ENCODE data around the gene LAIR2.
A peak's percentile ranks its signal among the peaks of the same experiment; 100 is the strongest.

The LAIR2 gene

DNA sequence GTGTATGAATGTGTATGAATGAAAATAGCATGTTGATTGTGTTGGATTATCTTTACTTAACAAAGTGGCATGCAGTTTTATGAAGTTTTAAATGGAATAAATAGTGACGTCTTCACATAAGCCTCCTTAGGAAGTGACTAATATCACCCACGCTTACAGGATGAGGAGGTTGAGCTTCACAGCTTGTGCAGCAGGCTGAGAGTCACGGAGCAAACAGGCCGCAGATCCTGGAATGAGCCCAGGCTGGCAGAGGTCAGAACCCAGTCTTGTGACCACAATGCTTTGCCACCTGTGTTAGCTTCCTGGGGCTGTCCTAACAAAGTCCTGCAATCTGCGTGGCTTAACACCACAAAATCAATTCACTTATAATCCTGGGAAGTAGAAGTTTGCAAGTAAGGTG, 20.8 kb downstream of the LAIR2 start:
- no peak overlapping the region for H3K4me3 ChIP-seq

DNA sequence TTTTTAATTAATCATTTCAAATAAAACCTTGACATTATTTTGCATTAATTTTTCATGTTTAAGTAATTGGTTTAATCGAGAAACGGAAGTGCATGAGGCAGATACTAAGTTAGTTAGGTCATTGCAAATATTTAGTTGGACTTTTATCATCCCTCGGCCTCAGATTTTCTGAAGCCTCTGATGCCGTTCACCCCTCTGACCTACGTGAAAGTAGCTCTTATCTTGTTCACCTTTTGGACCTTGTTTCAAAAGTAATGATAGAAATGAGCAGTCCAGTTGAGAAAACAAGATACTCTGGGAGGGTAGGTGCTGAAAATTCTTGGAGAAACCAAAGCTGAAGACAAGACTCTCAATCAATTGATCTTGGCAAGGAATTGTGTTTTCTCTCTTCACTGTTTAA, 23.0 kb downstream of the LAIR2 start:
- Histone ChIP-seq H3K27ac (no peak overlapping the region), H3K4me3 (no peak overlapping the region)

More for the DNA sequence above, 20.8 kb downstream of the LAIR2 start:
- H3K27ac ChIP-seq, result peak overlapping the region in 1 of 21 experiments; percentile 21

DNA sequence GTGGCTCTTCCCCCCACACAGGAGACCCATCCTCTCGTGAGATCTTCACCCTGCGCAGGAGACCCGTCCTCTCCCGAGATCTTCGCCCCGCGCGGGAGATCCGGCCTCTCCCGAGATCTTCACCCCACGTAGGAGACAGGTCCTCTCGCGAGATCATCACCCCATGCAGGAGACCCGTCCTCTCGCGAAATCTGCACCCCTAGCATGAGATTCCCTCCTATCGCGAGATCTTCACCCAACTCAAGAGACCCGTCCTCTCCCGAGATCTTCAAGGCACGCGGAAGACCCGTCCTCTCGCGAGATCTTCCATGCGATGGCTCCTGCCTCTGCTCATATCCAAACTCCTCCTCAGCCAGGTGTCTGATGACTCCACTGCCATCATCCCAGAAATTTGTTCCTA, 24.3 kb downstream of the LAIR2 start:
- no peak overlapping the region for H3K27ac ChIP-seq
- H3K4me3 ChIP-seq, result no peak overlapping the region

DNA sequence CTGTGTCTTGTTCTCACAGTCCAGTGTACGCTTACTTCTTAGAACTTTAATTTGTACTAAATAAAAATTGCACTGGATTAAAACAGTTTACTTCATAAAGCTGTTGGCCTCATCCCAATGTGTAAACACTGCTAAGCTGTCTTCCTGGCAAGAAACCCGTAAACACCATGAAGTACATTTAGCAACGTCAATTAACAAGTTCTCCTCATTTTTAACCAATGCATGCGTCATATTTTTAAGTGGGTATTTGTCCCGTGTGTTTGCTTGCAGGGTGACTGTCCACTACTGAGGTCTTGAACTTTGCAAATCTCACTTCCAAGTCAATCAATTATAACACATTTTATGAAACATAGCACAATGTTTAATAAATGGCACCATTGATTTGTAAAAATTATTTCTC, 28.2 kb downstream of the LAIR2 start:
- Histone ChIP-seq H3K4me3 (no peak overlapping the region), H3K27ac (no peak overlapping the region)

DNA sequence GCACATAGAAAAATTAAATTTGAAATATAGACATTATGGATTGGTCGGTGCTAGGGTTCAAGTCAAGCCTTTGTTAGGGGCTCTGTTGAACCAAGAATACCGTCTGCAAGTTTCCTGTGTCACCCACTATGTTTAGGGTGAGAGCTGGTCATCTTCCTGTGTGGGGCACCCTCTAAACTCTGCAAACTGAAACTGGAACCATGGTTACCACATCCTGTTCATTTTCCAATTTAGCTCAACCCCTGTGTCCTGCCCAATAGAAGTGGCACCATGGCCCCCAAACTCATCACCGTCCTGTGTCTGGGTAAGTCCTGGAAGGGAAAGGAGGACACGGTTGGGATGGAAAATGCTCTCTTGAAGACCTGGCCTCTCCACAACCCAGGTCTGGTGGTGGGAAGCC, 29.9 kb downstream of the LAIR2 start:
- Histone ChIP-seq H3K4me3 (no peak overlapping the region), H3K27ac (no peak overlapping the region)

DNA sequence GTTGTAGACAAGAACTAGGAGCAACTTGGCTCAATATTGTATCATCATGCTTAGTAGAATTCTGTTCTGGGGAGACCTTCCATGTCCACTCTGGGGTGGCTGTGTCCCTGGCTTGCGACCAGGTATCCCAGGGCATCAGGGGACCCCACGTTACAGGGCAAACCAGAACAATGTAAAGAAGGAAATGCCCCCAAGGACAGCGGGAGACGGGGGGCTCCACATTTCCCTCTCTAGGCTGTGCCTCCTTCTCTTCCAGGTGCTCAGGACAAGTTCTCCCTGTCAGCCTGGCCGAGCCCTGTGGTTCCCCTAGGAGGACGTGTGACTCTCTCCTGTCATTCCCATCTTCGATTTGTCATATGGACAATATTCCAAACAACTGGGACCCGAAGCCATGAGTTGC, 30.8 kb downstream of the LAIR2 start:
- no peak overlapping the region for H3K4me3 ChIP-seq
- no peak overlapping the region for H3K27ac ChIP-seq

DNA sequence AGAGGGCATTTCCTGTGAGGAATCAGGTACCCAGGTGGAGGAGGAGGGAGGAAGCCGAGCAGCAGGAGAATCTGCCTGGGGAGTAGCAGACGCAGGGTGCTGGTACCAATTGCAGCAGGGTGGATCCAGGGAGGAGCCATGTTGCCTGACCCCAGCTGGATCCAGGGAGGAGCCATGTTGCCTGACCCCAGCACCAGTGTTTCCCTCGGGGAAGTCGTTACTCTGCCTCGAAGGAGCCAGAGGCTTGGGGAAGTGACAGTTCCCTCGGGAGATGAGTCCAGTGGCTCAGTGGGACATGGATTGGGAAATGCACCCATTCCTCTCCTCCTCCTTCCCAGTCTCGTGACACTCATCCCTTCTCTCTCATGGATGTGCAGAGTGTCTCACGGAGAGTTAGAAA, 31.5 kb downstream of the LAIR2 start:
- Histone ChIP-seq H3K27ac (no peak overlapping the region), H3K4me3 (no peak overlapping the region)

DNA sequence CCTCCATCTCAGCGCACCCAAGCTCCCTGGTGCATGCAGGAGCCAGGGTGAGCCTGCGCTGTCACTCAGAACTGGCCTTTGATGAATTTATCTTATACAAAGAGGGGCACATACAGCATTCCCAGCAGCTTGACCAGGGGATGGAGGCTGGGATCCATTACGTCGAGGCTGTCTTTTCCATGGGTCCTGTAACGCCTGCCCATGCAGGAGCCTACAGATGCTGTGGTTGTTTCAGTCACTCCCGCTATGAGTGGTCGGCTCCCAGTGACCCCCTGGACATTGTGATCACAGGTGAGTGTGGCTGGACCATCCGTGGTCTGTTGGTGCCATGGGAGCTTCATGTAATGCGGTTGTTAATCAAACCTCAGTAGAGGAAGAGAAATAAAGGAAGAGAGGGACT, 33.0 kb downstream of the LAIR2 start:
- no peak overlapping the region for H3K27ac ChIP-seq
- H3K4me3 ChIP-seq, result no peak overlapping the region

DNA sequence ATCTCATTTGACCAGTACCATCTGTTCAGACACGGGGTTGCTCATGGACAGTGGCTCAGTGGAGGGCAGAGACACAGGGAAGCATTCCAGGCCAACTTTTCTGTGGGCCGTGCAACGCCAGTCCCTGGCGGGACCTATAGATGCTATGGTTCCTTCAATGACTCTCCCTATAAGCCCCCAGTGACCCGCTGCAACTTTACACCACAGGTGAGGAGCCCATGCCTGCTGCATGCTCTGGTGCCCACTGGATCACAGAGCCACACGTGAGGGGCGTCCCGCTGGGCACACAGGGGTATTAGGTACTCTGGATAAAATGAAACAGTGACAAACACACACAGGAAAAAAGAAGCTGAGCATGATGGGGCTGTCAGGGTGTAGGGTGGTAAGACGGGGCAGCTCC, 34.3 kb downstream of the LAIR2 start:
- no peak overlapping the region for H3K4me3 ChIP-seq
- H3K27ac ChIP-seq, result no peak overlapping the region

DNA sequence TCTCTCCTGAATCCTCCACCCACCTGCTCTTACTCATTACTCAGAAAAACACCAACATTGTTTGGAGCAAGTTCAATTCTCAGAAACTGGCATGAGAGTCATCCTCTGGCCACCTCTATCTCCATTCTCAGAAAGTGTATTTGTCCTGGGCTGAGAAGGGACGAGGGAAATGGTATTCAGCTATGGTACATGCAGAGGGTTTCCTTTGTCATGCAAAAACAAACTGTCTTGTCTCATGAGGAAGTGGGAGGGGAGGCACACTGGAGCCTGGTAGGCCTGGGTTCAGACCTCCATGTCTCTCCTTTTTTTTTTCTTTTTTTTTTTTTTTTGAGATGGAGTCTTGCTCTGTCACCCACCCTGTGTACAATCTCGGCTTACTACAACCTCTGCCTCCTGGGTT, 39.1 kb downstream of the LAIR2 start:
- Histone ChIP-seq H3K4me3 (no peak overlapping the region), H3K27ac (no peak overlapping the region)

DNA sequence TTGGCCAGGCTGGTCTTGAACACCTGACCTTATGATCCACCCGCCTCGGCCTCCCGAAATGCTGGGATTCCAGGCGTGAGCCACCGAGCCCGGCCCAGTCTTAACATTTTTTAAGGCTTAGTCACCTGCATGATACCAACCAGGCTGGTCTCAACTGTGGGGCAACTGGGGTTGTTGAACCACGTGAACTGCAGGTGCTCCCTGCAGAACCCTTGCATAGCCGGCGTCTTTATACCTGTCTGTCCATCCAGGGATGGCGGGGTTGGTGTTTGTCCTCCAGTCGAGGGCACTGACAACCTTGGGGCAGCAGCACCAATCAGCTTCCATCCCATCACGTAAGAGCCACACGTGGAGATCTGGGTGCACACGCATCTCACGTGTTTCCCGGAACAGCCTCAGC, 46.2 kb downstream of the LAIR2 start:
- Histone ChIP-seq H3K4me3 (no peak overlapping the region), H3K27ac (no peak overlapping the region)

DNA sequence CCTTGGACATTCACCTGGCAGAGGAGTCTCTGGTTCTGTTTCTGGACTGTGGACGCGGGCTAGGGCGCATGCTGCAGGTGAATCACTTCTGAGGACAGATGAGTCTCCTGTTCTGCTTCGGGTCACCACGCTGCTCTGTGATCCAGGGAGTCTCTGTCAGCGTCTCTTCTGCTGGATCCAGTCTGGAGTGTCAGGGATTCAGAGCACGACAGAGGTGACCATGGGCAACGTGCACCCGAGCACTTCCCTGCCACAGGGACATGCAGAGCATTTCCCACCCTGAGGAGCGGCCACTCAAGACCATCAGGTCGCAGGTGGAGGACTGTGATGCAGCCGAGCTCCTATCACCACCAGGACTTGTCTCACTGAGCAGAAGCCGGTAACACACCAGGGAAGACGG, 46.6 kb downstream of the LAIR2 start:
- Histone ChIP-seq H3K4me3 (no peak overlapping the region), H3K27ac (no peak overlapping the region)

DNA sequence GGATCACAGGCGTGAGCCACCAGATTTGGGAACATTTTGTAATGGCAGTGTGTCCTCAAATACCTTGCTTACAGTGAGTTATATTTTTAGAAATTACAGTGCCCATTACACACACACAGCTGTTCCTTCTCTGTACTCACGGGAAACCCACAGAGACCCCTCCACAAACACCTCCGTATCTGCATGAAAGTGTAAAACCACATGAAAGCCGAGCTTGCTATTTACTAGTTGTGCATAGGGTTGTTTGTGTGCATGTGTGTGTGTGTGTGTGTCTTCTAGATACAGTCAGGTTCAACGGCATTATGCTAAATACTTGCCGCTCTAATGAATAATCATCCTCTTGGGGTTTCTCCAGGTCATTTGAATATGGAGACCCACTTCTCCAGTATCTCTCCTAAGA, 48.7 kb downstream of the LAIR2 start:
- Histone ChIP-seq H3K4me3 (no peak overlapping the region), H3K27ac (no peak overlapping the region)

DNA sequence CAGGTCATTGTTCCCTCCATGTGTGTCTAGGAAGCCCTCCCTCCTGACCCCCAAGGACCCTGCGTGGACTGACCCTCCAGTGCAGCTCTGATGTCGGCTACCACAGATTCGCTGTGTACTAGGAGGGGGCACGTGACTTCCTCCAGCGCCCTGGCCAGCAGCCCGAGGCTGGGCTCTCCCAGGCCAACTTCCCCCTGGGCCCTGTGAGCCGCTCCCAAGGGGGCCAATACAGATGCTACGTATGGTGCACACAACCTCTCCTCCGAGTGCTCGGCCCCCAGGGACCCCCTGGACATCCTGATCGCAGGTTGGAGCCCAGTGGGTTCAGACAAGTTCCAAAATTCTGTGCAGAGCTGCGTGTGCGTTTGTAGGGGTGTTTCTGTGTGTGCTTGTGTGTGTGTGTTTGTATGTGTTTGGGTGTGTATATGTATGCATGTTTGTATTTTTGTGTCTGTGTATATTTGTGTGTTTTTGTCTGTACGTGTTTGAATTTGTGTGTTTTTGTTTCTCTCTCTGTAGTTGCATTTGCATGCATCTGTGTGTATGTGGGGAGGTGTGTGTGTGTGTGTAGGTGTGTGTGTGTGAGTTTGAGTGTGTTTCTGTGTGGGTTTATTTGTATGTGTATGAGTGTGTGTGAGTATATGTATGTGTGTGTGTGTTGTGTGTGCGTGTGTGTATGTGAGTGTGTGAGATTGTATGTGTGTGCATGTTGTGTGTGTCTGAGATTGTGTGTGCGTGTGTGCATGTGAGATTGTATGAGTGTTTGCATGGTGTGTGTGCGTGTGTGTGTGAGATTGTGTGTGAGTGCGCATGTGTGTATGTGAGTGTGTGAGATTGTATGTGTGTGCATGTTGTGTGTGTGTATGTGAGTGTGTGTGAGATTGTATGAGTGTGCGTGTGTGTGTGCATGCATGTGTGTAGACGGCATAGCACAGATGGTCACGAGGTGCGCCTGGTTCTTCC, 49.6 kb downstream of the LAIR2 start:
- no peak overlapping the region for H3K4me3 ChIP-seq

DNA sequence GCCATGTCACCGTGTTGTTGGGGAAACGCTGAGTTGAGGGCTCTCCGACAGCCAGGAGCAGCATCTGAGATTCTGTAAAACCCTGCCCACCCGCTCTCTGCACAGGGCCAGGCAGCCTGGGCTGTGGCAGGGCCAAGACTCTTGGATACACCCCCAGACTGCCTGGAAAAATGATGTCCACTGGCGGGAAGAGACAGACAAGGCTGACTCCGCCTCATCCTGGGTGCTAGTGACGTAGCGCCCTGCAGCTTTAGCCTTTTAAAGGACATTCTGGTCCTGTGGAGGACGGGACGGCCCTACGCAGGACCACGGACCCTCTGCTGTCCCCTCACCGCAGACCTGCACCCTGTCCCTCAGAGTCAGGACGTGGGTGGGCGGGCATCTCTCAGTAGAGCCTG, 50.3 kb downstream of the LAIR2 start:
- no peak overlapping the region for H3K27ac ChIP-seq
- H3K4me3 ChIP-seq, result no peak overlapping the region

More for the DNA sequence above, 49.6 kb downstream of the LAIR2 start:
- no peak overlapping the region for H3K27ac ChIP-seq

DNA sequence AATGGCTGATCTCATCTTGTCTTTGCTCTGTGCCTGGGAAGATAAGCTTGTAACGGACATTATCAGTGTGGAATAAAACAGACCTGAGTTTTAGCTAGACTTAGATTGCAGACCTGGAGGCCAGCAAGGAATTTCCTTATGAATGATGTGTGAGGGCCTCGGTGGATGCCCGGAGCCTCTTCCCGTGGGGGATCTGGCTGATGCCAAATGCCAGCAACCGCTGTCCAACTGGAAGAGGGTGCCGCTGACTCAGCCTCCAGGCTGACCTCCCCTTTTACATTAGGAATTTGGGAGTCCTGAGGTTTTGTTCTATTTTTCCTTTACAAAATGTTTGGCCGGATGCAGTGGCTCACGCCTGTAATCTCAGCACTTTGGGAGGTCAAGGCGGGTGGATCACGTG, 51.4 kb downstream of the LAIR2 start:
- Histone ChIP-seq H3K4me3 (no peak overlapping the region), H3K27ac (no peak overlapping the region)

DNA sequence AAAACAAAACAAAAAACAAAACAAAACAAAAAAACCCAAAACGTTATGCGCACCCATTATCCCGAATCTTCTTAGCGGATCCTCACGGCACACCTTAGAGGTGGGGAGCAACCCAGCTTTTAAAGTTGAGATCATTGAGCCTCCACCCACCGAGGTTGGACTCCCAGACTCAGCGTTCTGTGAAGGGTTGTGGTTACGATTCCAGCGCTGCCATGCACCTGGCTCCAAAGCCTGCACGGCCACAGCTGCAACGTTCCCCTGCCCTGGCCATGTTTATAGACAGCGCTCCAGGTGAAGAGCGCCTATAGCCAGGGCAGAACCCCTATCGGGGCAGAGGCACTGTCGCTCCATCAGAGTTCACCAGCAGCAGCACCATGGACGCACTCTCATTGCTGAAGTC, 52.3 kb downstream of the LAIR2 start:
- Histone ChIP-seq H3K4me3 (no peak overlapping the region), H3K27ac (no peak overlapping the region)

DNA sequence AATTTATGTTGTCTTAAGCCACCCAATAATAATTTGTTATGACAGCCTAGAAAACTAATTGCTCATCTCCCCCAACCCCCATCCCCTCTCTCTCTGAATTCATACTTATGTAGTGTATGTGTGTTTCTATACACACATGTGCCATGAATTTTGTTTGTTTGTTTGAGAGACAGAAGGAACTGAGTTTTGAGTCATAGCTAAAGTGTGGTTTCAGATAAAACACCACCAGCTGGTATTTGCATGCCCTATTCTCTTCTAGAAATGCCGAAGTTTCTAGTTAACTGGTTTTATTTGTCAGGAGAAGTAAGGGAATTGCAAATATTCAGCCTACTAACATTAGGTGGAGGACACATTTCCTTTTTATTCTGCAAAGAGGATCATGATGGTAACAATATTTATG, 53.6 kb downstream of the LAIR2 start:
- Histone ChIP-seq H3K27ac (no peak overlapping the region), H3K4me3 (no peak overlapping the region)

DNA sequence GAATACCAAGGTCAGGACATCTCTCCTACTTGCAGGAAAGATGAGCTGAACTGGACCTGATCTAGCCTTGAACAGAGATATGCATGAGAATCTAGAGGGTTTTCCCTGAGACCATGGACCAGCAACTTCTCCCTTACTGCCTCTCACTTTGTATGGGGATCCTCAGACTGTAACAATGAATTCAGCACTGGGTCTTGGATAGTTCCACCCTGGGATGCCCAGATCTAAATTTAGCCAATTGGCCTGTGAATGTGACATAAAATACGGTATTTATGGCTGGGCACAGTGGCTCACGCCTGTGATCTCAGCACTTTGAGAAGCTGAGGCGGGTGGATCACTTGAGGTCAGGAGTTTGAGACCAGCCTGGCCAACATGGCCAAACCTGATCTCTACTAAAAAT, 55.7 kb downstream of the LAIR2 start:
- H3K4me3 ChIP-seq, result no peak overlapping the region
- no peak overlapping the region for H3K27ac ChIP-seq

Data from skin epidermis (tissue), 12 donors.